ENCODE measurements around the gene PIGS. TPM values are rescaled to one million over a fixed set of nuclear protein-coding genes. Genes with fewer than 3 reads are reported as not detected.

The PIGS gene
- total RNA-seq (2016; rRNA removed; fragmentation: Illumina TruSeq; extraction: Trizol) (26.6 and 42.6 TPM in 2 replicates), polyA plus RNA-seq (2011; rRNA removed) (23.5 and 31.7 TPM in 2 replicates), polyA minus RNA-seq (2011; rRNA and poly(A)+ RNA removed; ENCODE audit: low replicate concordance) (43.4 and 53.5 TPM in 2 replicates), Bru-seq, nascent RNA (percentile 57 among the genes with signal in this experiment), BruChase-seq, experiment 1, labeled RNA remaining after a 6-hour chase (percentile 72 among the genes with signal in this experiment), BruChase-seq, experiment 2, labeled RNA remaining after a 2-hour chase (percentile 65 among the genes with signal in this experiment)
- 13.9 and 14.3 TPM in 2 replicates for total RNA-seq (2016; cell fraction: cytosol; rRNA removed; fragmentation: Illumina TruSeq; extraction: Trizol; ENCODE audit: low read depth)
- 23.4 and 47.4 TPM in 2 replicates for total RNA-seq (2016; cell fraction: insoluble cytoplasmic fraction; rRNA removed; fragmentation: Illumina TruSeq; extraction: Trizol)
- 32.6 and 37.9 TPM in 2 replicates for total RNA-seq (2016; cell fraction: membrane; rRNA removed; fragmentation: Illumina TruSeq; extraction: Trizol)
- 34.6 and 36.1 TPM in 2 replicates for total RNA-seq (2016; cell fraction: nucleus; rRNA removed; fragmentation: Illumina TruSeq; extraction: Trizol)
- polyA plus RNA-seq (2011; cell fraction: cytosol; rRNA removed) = 29.9 and 34.2 TPM in 2 replicates
- polyA plus RNA-seq (2011; cell fraction: nucleus; rRNA removed) = 62.5 and 62.8 TPM in 2 replicates
- 58.2 and 68.5 TPM in 2 replicates for polyA plus RNA-seq (2012)
- 17.4 and 20.1 TPM in 2 replicates for polyA plus RNA-seq (2016; cell fraction: cytosol; fragmentation: Illumina TruSeq; extraction: Trizol; ENCODE audit: low read depth)
- polyA plus RNA-seq (2016; cell fraction: insoluble cytoplasmic fraction; fragmentation: Illumina TruSeq; extraction: Trizol; ENCODE audit: low read depth) = 27.8 and 30.3 TPM in 2 replicates
- 34.6 and 35.4 TPM in 2 replicates for polyA plus RNA-seq (2016; cell fraction: membrane; fragmentation: Illumina TruSeq; extraction: Trizol; ENCODE audit: low read depth)
- 62.4 and 64.1 TPM in 2 replicates for polyA plus RNA-seq (2016; cell fraction: nucleus; fragmentation: Illumina TruSeq; extraction: Trizol; ENCODE audit: insufficient read depth, low read depth)
- polyA minus RNA-seq (2011; cell fraction: cytosol; rRNA and poly(A)+ RNA removed) = 22.6 and 26.6 TPM in 2 replicates
- polyA minus RNA-seq (2011; cell fraction: nucleus; rRNA and poly(A)+ RNA removed) = 19.8 and 27.0 TPM in 2 replicates
- long read RNA-seq, experiment 1, transcript PIGS-202 (12 exons, 2,877 nt) = major isoform, 40 of 58 reads
- long read RNA-seq, experiment 1, transcript PIGS-203 (11 exons, 2,815 nt) = minor isoform, 7 of 58 reads
- long read RNA-seq, experiment 1, partial matches to known transcripts = 7 of 58 reads
- long read RNA-seq, experiment 1, other reads (novel, unspliced or antisense) = 2 of 58 reads
- long read RNA-seq, experiment 2, transcript PIGS-202 (12 exons, 2,877 nt) = major isoform, 57 of 124 reads
- long read RNA-seq, experiment 2, transcript PIGS-203 (11 exons, 2,815 nt) = minor isoform, 24 of 124 reads
- long read RNA-seq, experiment 2, partial matches to known transcripts = 16 of 124 reads
- long read RNA-seq, experiment 2, other reads (novel, unspliced or antisense) = 20 of 124 reads

DNA sequence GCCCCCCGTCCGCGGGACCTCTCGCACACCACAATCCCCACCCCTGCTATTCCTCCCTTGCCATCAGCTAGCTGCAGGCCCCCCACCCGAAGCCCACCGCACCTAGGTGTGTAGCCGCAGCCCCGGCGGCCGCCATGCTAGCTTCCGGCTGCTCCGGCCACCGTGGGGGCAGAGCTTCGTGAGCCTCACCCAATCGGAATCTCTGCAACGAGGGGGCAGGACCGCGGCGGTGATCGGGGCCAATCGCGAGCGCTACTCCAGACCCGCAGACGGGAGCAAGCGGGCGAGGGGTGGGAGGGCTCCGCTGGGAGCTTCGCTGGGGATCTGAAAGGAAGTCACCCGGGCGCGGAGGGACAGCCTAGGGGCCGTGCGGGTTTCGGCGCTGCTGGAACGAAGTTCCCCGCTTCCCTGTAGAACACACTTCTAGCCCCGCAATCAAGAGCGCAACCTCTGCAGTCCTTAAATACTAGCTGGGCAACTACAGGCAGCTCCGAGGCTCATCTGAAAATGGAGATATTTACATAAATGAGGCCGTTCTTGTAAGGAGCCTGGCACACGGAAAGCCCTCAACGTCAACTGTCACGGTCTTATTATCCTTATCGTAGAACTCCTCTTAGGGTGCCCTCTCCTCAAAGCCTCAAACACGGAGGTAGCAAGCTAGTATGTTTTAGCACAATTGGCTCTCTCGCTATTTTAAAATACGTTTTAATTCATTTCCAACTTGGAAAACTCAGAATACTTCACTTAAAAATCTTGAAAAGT lies at the start of gene PIGS:
Gene PIGS, minus strand, starts transcription at position 164 of the 762 bp plus-strand sequence. Its CDS starts 28 bp downstream, at position 136.
- WGBS (ENCODE audit: low lambda C conversion rate) = 2% methylated on average over 10 of the region's 49 CpGs
- peak; percentile 81 for FAIRE-seq
- in situ Hi-C loops (cut with HindIII; ENCODE audit: extremely low pct_ligation_motif_present, low pct_unique_long_range_greater_than_20kb) = loop anchor here (5.0 kb wide), 1 partner anchor 51 kb away; no protein-coding TSS in a partner anchor
- TF ChIP-seq ZNF891 (CRISPR knock-in tag; IDR thresholded peaks at IDR 0.05) = no peak
- TF ChIP-seq ZSCAN21 (CRISPR knock-in tag; IDR thresholded peaks at IDR 0.05; ENCODE audit: borderline replicate concordance) = 0 out of 2 replicates have a peak, but pooled peaks have one; percentile 14
- TF ChIP-seq, protein P1, sequence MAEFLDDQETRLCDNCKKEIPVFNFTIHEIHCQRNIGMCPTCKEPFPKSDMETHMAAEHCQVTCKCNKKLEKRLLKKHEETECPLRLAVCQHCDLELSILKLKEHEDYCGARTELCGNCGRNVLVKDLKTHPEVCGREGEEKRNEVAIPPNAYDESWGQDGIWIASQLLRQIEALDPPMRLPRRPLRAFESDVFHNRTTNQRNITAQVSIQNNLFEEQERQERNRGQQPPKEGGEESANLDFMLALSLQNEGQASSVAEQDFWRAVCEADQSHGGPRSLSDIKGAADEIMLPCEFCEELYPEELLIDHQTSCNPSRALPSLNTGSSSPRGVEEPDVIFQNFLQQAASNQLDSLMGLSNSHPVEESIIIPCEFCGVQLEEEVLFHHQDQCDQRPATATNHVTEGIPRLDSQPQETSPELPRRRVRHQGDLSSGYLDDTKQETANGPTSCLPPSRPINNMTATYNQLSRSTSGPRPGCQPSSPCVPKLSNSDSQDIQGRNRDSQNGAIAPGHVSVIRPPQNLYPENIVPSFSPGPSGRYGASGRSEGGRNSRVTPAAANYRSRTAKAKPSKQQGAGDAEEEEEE (CRISPR knock-in tag; IDR thresholded peaks at IDR 0.05; ENCODE audit: borderline replicate concordance) = no peak
- TF ChIP-seq, protein P2, sequence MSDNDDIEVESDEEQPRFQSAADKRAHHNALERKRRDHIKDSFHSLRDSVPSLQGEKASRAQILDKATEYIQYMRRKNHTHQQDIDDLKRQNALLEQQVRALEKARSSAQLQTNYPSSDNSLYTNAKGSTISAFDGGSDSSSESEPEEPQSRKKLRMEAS (IDR thresholded peaks at IDR 0.05) = no peak
- TF ChIP-seq, protein P3, sequence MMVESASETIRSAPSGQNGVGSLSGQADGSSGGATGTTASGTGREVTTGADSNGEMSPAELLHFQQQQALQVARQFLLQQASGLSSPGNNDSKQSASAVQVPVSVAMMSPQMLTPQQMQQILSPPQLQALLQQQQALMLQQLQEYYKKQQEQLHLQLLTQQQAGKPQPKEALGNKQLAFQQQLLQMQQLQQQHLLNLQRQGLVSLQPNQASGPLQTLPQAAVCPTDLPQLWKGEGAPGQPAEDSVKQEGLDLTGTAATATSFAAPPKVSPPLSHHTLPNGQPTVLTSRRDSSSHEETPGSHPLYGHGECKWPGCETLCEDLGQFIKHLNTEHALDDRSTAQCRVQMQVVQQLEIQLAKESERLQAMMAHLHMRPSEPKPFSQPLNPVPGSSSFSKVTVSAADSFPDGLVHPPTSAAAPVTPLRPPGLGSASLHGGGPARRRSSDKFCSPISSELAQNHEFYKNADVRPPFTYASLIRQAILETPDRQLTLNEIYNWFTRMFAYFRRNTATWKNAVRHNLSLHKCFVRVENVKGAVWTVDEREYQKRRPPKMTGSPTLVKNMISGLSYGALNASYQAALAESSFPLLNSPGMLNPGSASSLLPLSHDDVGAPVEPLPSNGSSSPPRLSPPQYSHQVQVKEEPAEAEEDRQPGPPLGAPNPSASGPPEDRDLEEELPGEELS (CRISPR knock-in tag; IDR thresholded peaks at IDR 0.05) = no peak
- TF ChIP-seq DR1 (CRISPR knock-in tag; IDR thresholded peaks at IDR 0.05) = no peak
- peak; percentile 24; the same call in 1 of the 2 replicates for TF ChIP-seq ZMYM4 (CRISPR knock-in tag; IDR thresholded peaks at IDR 0.05)
- TF ChIP-seq PITX1 (CRISPR knock-in tag; IDR thresholded peaks at IDR 0.05) = peak; percentile 28; the same call in 1 of the 2 replicates
- no peak for TF ChIP-seq ZNF230 (CRISPR knock-in tag; IDR thresholded peaks at IDR 0.05)
- no peak for TF ChIP-seq ETV5 (CRISPR knock-in tag; IDR thresholded peaks at IDR 0.05; ENCODE audit: borderline replicate concordance)
- TF ChIP-seq MBD4 (IDR thresholded peaks at IDR 0.05; ENCODE audit: borderline replicate concordance, low read length) = no peak
- no peak for TF ChIP-seq ZNF224 (CRISPR knock-in tag; IDR thresholded peaks at IDR 0.05)
- TF ChIP-seq ZNF564 (CRISPR knock-in tag; IDR thresholded peaks at IDR 0.05) = peak; percentile 14; the same call in 1 of the 2 replicates

More for the DNA sequence above, at the start of gene PIGS:
- Histone ChIP-seq H4K20me1 (ENCODE audit: insufficient read depth, low read length) (no peaks in the 10 kb centered on the region), H3K36me3 (replicated peaks in 1 of 2; ENCODE audit: control insufficient read depth in 1 of 2, insufficient read depth in 2 of 2, low read length in 2 of 2) (peaks cover 0 to 11% of the 10 kb centered on the region in 2 experiments; a peak in 4 of 5 replicates), H3K27me3 (ENCODE audit: control insufficient read depth in 1 of 2, insufficient read depth in 2 of 2, low read length in 2 of 2) (no peaks in the 10 kb centered on the region), H3K9me3 (ENCODE audit: low read length) (no peaks in the 10 kb centered on the region), H3K4me2 (ENCODE audit: low read depth, low read length) (peak within 1 kb of the TSS; percentile 94), H3K79me2 (ENCODE audit: insufficient read depth, low read length) (peaks cover 18% of the 10 kb centered on the region), H3K4me1 (ENCODE audit: insufficient read depth, low read length) (peaks cover 54% of the 10 kb centered on the region), H3K4me3 (replicated peaks in 1 of 3; ENCODE audit: insufficient read depth in 1 of 3, low read depth in 2 of 3, low read length in 3 of 3) (peak within 1 kb of the TSS; percentile 85 to 95 (median 92)), H3K9ac (ENCODE audit: insufficient read depth, low read depth, low read length) (peak within 1 kb of the TSS; percentile 72), H2AFZ (ENCODE audit: low read length) (peak within 1 kb of the TSS; percentile 32), H3K27ac (ENCODE audit: extremely low read length, insufficient read depth, low read length) (peak within 1 kb of the TSS; percentile 67)
- ATAC-seq = peak; percentile 96
- ChIA-PET CTCF (ENCODE audit: low intra/inter-chr PET ratio, low total read pairs) (no interaction called here), POLR2A (interaction anchor here (0.7 to 1.9 kb wide), 13 partner anchors 9 to 165 kb away, joined by 3 to 9 read pairs (median 3); partner anchors contain the start of genes BLTP2, RPL23A, SLC46A1 and UNC119)
- intact Hi-C loops (cut with micrococcal nuclease; ENCODE audit: unreplicated experiment) = no loop called here
- DNase-seq (ENCODE audit: low spot score) = peak; percentile 87
- TSS peak; percentile 46 for BruUV-seq (replicated peaks)
